Measurements from ENCODE around the gene GJB4.

- TF ChIP-seq, protein P1, sequence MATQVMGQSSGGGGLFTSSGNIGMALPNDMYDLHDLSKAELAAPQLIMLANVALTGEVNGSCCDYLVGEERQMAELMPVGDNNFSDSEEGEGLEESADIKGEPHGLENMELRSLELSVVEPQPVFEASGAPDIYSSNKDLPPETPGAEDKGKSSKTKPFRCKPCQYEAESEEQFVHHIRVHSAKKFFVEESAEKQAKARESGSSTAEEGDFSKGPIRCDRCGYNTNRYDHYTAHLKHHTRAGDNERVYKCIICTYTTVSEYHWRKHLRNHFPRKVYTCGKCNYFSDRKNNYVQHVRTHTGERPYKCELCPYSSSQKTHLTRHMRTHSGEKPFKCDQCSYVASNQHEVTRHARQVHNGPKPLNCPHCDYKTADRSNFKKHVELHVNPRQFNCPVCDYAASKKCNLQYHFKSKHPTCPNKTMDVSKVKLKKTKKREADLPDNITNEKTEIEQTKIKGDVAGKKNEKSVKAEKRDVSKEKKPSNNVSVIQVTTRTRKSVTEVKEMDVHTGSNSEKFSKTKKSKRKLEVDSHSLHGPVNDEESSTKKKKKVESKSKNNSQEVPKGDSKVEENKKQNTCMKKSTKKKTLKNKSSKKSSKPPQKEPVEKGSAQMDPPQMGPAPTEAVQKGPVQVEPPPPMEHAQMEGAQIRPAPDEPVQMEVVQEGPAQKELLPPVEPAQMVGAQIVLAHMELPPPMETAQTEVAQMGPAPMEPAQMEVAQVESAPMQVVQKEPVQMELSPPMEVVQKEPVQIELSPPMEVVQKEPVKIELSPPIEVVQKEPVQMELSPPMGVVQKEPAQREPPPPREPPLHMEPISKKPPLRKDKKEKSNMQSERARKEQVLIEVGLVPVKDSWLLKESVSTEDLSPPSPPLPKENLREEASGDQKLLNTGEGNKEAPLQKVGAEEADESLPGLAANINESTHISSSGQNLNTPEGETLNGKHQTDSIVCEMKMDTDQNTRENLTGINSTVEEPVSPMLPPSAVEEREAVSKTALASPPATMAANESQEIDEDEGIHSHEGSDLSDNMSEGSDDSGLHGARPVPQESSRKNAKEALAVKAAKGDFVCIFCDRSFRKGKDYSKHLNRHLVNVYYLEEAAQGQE (IDR thresholded peaks at IDR 0.05; ENCODE audit: low read depth) = no peak
- TF ChIP-seq EP300 (IDR thresholded peaks at IDR 0.05; ENCODE audit: borderline replicate concordance) = no peak
- TF ChIP-seq, protein P2, sequence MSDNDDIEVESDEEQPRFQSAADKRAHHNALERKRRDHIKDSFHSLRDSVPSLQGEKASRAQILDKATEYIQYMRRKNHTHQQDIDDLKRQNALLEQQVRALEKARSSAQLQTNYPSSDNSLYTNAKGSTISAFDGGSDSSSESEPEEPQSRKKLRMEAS (IDR thresholded peaks at IDR 0.05) = no peak
Measured at GRCh38 chr1:34749992-34750391, 9.5 kb upstream of the GJB4 start.
